Activated T-cell treated with anti-CD3 and anti-CD28 coated beads for 24 hours (primary cell): ENCODE data around the gene GPHB5.
"Not testable (repeated sequence)": the region's sequence is repeated elsewhere in the genome, so short reads cannot be mapped to it uniquely, and the experiment has no call there.

Experiments used
- DNase-seq: peaks from one replicate; pipeline ENCODE4 v3.0.0-alpha.2; 2020; ENCODE audit warnings: low read depth

The GPHB5 gene

GRCh38 chr14:63295231-63295685, 23.5 kb downstream of the GPHB5 start:
- no peak for DNase-seq

GRCh38 chr14:63292805-63293204, 25.9 kb downstream of the GPHB5 start:
- no peak for DNase-seq

GRCh38 chr14:63290741-63291430, 27.8 kb downstream of the GPHB5 start:
- no peak for DNase-seq

GRCh38 chr14:63288853-63289252, 29.9 kb downstream of the GPHB5 start:
- no peak for DNase-seq

DNA sequence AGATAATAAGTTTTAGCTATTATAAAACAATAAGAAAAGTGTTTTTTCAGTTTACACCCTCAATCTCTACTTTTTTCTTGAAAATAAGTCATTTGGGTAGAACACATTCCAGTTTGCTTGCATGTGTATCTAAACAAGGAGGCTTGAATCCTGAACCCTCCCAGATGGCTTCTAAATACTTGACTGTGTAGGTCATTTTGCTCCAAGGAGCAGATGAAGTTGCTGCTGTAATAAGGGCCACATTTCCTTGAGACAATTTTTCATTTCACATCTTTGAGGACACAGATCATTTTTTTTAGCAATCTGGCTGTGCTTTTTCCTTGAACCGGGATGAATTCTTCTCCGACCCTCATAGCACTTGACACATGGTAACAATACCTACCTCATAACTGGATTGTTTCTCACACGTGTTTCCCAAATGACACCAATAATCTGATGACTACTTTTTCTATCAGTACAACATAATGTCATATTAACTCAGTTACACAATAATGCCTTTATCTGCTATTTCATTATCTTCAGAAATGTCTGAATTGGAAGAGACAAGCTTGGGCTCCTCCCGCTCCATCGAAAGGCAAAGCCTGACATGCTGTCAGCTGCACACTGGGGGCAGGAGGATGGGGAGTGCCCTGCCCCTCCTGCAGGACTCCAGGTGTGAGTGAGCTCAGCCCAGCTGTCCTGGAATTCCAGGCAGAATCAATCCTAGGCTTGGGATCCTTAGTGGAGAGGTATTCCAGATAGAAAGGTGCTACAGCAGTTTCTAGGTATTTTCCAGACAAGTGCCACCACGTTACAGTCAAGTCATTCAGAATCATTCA, 30.9 kb downstream of the GPHB5 start:
- DNase-seq = no peak

DNA sequence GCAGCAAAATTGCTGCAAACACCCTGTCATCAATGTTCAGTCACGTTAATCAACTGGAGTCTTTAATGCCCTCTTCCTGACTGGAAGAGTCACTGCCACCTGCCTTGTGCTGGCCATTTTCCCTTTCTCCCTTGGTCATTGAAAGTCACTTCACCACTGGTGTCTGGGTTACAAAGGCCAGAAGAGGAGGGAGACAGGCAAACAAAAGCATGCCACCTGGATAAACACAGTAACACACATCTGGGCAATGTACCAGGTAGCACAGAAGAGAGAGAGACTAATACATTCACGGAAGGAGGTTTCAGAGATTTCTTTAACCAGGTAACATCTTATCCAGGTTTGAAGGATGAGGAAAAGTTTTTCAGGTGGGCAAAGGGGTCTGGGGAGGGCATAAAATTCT, 32.7 kb downstream of the GPHB5 start:
- no peak for DNase-seq

DNA sequence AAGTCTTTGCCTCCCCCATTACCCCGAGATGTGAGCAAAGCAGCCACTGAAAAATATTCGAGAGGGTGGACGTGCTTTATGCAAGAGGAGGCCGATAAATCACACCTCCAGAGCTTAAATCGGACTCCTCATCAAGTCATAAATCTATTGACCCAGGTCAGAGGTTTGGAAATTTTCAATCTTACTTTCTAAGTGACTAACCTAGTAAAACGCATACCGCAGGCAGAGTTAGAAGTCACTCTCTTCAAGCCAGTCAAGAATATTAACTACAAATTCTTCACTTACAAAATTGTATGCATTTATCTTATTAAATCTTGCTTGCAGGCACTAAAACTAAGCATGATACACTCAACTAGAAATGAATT, 34.9 kb downstream of the GPHB5 start:
- no peak for DNase-seq

DNA sequence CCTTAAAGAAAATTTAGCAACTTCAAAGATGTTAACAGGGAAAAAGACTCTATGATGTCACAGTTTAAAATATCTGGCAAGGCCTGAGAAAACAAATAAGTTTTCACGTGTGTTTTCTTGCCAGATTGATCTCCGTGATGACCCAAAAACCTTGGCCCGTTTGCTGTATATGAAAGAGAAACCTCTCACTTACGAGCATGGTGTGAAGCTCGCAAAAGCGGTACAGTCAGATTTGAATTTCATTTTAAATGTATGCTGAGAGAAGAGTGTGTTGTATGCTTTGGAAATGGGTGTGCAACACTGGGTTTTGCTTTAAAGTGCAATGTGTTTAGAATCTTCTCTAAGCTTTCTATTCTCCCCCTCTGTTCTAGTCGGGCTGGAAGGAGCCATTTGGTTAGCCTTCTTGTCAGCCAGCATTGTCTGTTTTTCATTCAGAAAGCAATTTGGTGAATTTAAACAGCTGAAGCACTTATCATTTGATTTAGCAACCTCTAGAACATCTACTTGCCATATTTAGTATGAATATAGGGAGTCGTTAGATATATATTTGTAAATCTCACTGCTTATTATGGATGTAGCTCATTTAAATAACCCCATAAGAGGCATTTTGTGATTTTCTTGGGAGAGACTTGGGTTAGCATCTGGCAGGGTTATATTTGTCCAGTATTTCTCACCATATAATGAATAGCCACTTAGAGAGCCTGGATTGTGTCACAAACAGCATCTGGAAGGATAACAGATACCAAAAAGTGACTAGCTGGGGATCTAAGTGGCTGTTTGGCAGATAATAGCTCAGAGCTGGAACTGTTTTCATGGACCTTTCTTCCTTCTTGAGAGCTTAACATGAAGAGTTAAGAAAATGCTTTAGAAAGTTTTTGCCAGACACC, 35.5 kb downstream of the GPHB5 start:
- DNase-seq = no peak

- not testable (repeated sequence) for DNase-seq
Measured at GRCh38 chr14:63279933-63280332, 38.8 kb downstream of the GPHB5 start.

- no peak for DNase-seq
Measured at GRCh38 chr14:63277591-63278183, 41.0 kb downstream of the GPHB5 start.

GRCh38 chr14:63276492-63277342, 42.0 kb downstream of the GPHB5 start:
- DNase-seq = no peak

GRCh38 chr14:63276016-63276415, 42.7 kb downstream of the GPHB5 start:
- DNase-seq = no peak

DNA sequence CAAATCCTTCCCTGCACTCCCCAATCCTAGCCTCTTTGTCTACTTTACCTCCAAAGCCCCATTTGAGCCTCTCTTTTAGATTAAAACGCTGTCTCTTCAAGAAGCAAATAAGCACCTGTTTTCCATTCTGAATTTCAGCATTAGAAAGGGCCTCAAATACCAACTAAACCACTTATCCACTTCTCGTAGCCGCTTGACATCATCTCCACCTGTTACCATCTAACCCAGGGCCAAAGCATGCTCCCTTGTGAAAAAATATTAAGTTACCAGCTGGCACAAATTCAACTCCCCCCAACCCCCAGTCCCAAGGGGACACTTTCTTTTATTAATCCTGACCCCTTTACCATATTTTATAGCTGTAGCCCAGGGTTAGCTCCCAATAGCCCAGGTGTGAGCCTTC, 43.1 kb downstream of the GPHB5 start:
- no peak for DNase-seq

GRCh38 chr14:63273717-63274655, 44.7 kb downstream of the GPHB5 start:
- DNase-seq = no peak

DNA sequence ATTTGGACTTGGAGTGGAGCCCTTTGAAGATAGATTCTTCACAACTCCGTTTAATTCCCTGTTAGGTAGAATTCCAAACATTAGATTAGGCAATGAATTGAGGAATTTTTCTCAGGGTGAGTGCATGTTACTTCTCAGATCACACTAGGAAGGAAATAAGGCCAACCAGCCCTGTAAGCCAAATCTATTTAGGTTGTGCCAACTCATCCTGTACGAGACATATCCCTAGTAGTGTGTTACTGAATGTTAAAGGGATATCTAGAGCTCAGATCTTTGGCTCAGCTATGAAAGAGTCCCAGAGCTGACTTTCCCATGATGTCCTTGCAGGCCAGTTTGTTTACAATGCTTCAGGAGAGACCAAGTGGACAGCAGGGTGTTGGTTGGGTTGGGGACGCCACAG, 45.6 kb downstream of the GPHB5 start:
- DNase-seq = no peak

DNA sequence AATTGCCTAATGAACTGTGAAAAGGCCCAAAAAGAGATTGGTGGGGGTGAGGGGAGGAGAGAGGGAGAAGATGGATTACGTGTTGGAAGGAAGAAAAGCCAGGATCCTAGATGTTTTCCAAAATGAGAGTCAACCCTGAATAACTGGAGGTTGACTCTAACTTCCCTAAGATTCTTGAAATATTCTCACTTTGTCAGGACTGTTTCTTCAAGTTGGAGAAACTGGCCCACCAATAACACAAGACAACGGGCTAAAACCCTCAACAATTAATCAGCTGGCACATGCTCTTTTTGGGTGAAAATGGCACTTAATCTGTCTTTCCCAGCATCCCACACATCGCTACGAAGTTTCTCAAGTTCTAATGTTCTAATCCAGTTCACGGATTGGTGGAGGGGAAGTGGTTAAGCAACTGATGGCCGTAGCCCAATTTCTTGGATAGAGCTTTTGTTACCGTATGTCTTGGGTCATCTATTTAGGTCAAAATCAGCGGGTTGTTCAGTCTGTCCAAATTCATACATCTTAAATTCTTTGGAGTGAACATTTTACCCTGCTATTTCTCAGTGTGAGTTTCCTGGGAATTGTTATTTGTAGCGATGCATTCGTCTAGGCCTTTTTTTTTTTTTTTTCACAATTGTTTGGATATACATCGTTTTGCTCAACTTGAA, 49.0 kb downstream of the GPHB5 start:
- no peak for DNase-seq

DNA sequence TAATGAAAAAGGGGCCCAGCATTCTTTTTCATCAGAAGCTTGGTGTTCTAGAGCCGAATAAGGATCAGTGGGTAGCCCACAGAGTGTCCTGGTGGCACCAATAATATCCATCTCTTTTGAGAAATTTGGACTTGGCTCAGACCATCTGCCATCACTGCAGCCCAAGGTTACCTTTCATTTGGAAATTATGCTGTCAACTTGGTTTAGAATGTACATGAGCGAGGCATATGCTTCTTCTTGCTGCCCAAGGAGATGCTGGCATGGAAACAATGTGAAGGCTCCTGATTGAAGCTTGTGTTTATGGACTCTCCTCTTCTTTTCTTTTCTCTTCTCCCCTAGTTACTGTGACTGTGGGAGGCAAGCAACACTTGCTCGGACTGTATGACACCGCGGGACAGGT, 50.0 kb downstream of the GPHB5 start:
- no peak for DNase-seq

GRCh38 chr14:63267171-63267570, 51.6 kb downstream of the GPHB5 start:
- DNase-seq = no peak

GRCh38 chr14:63266106-63266505, 52.6 kb downstream of the GPHB5 start:
- no peak for DNase-seq
